ENCODE data around the gene NME4. TPM values are rescaled to one million over a fixed set of nuclear protein-coding genes. Genes with fewer than 3 reads are reported as not detected.
"Not testable (repeated sequence)": the region's sequence is repeated elsewhere in the genome, so short reads cannot be mapped to it uniquely, and the experiment has no call there.

The NME4 gene
- total RNA-seq, 1 experiment from 2014 or later = 159 TPM

GRCh38 chr16:361341-361871 is 35.6 kb upstream of the NME4 start:
- no peak overlapping the region for H3K4me3 ChIP-seq
- no peak overlapping the region for H3K27ac ChIP-seq
- DNase-seq = no peak
- no peaks in the 10 kb centered on the region for H3K36me3 ChIP-seq (ENCODE audit: low read depth)
- intact Hi-C loops (cut with micrococcal nuclease; ENCODE audit: unreplicated experiment) = no loop called here
- no peaks in the 10 kb centered on the region for H3K9me2 ChIP-seq (ENCODE audit: insufficient read depth)
- no peaks in the 10 kb centered on the region for H4K20me1 ChIP-seq (ENCODE audit: insufficient read depth)
- no TSS peak for BruUV-seq (replicated peaks)
- no peaks in the 10 kb centered on the region for H3K4me1 ChIP-seq (replicated peaks; ENCODE audit: insufficient read depth)
- H3K27me3 ChIP-seq (ENCODE audit: insufficient read depth, low read depth) = peaks cover 6% of the 10 kb centered on the region; the same call in 1 of the 2 replicates
- H3F3A ChIP-seq (ENCODE audit: insufficient read depth, low read depth) = 0 out of 2 replicates have a peak, but pooled peaks cover 5% of the 10 kb centered on the region
- H3K9me3 ChIP-seq (ENCODE audit: insufficient read depth, low read depth) = no peaks in the 10 kb centered on the region
- no peak overlapping the region for H3K4me2 ChIP-seq
- TF ChIP-seq, protein P1, sequence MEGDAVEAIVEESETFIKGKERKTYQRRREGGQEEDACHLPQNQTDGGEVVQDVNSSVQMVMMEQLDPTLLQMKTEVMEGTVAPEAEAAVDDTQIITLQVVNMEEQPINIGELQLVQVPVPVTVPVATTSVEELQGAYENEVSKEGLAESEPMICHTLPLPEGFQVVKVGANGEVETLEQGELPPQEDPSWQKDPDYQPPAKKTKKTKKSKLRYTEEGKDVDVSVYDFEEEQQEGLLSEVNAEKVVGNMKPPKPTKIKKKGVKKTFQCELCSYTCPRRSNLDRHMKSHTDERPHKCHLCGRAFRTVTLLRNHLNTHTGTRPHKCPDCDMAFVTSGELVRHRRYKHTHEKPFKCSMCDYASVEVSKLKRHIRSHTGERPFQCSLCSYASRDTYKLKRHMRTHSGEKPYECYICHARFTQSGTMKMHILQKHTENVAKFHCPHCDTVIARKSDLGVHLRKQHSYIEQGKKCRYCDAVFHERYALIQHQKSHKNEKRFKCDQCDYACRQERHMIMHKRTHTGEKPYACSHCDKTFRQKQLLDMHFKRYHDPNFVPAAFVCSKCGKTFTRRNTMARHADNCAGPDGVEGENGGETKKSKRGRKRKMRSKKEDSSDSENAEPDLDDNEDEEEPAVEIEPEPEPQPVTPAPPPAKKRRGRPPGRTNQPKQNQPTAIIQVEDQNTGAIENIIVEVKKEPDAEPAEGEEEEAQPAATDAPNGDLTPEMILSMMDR (conservative IDR thresholded peaks at IDR 0.05) = no peak
- TF ChIP-seq EZH2 (IDR thresholded peaks at IDR 0.05; ENCODE audit: low read depth) = no peak
- POLR2A ChIA-PET (ENCODE audit: unreplicated experiment) = no interaction called here
- CTCF ChIA-PET = interaction anchor here (2.0 kb wide), 1 partner anchor 254 kb away, joined by 10 read pairs; no protein-coding TSS in a partner anchor
- no peaks in the 10 kb centered on the region for H3K79me2 ChIP-seq (ENCODE audit: low read depth)
- H2AFZ ChIP-seq = no peak overlapping the region

- 0 out of 2 replicates have a peak, but pooled peaks cover 5% of the 10 kb centered on the region for H3F3A ChIP-seq (ENCODE audit: insufficient read depth, low read depth)
- H4K20me1 ChIP-seq (ENCODE audit: insufficient read depth) = no peaks in the 10 kb centered on the region
- no peak overlapping the region for H3K27ac ChIP-seq
- BruUV-seq (replicated peaks) = no TSS peak
- H3K27me3 ChIP-seq (ENCODE audit: insufficient read depth, low read depth) = peaks cover 6% of the 10 kb centered on the region; the same call in 1 of the 2 replicates
- DNase-seq = peak; percentile 74 to 91
- no peak overlapping the region for H2AFZ ChIP-seq
- H3K9me2 ChIP-seq (ENCODE audit: insufficient read depth) = no peaks in the 10 kb centered on the region
- H3K36me3 ChIP-seq (ENCODE audit: low read depth) = peaks cover 3% of the 10 kb centered on the region; the same call in 1 of the 2 replicates
- no peaks in the 10 kb centered on the region for H3K79me2 ChIP-seq (ENCODE audit: low read depth)
- H3K9me3 ChIP-seq (ENCODE audit: insufficient read depth, low read depth) = no peaks in the 10 kb centered on the region
- no peak for TF ChIP-seq EZH2 (IDR thresholded peaks at IDR 0.05; ENCODE audit: low read depth)
- TF ChIP-seq, protein P1 (conservative IDR thresholded peaks at IDR 0.05) = peak; percentile 79
- H3K4me2 ChIP-seq = peak overlapping the region; percentile 35; the same call in 1 of the 2 replicates
- H3K4me1 ChIP-seq (replicated peaks; ENCODE audit: insufficient read depth) = no peaks in the 10 kb centered on the region
- POLR2A ChIA-PET (ENCODE audit: unreplicated experiment) = interaction anchor here (0.6 kb wide), 1 partner anchor 136 kb away, joined by 5 read pairs; no protein-coding TSS in a partner anchor
- no peak overlapping the region for H3K4me3 ChIP-seq
- CTCF ChIA-PET = interaction anchor here (0.5 to 2.0 kb wide), 8 partner anchors 11 to 296 kb away, joined by 4 to 10 read pairs (median 6); no protein-coding TSS in a partner anchor
- intact Hi-C loops (cut with micrococcal nuclease; ENCODE audit: unreplicated experiment) = loop anchor here (1.0 kb wide), 1 partner anchor 255 kb away; no protein-coding TSS in a partner anchor
Observed at GRCh38 chr16:361872-362701, 34.9 kb upstream of the NME4 start.

DNA sequence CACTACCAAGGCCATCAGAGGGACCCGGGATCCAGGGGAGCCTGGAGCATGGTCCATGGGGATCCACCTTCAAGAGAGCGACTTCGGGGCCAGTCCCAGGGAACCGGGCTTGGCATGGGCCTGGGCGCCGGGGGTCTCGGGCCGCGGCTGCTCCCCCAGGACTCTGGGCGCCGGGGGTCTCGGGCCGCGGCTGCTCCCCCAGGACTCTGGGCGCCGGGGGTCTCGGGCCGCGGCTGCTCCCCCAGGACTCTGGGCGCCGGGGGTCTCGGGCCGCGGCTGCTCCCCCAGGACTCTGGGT is 34.3 kb upstream of the NME4 start:
- H3K4me1 ChIP-seq (replicated peaks; ENCODE audit: insufficient read depth); H3F3A ChIP-seq (ENCODE audit: insufficient read depth, low read depth); H2AFZ ChIP-seq; H4K20me1 ChIP-seq (ENCODE audit: insufficient read depth); BruUV-seq (replicated peaks); H3K9me3 ChIP-seq (ENCODE audit: insufficient read depth, low read depth); DNase-seq; H3K4me3 ChIP-seq; H3K4me2 ChIP-seq; H3K27ac ChIP-seq; H3K36me3 ChIP-seq (ENCODE audit: low read depth); H3K79me2 ChIP-seq (ENCODE audit: low read depth); H3K9me2 ChIP-seq (ENCODE audit: insufficient read depth); H3K27me3 ChIP-seq (ENCODE audit: insufficient read depth, low read depth): not testable (repeated sequence)
- intact Hi-C loops (cut with micrococcal nuclease; ENCODE audit: unreplicated experiment) = loop anchor here (1.0 kb wide), 1 partner anchor 255 kb away; no protein-coding TSS in a partner anchor
- POLR2A ChIA-PET (ENCODE audit: unreplicated experiment) = interaction anchor here (0.6 kb wide), 1 partner anchor 137 kb away, joined by 5 read pairs; no protein-coding TSS in a partner anchor
- CTCF ChIA-PET = interaction anchor here (0.6 to 2.0 kb wide), 6 partner anchors 12 to 297 kb away, joined by 4 to 10 read pairs (median 7); no protein-coding TSS in a partner anchor

Data from PC-9 (cell line).